GM20000 (cell line): ENCODE data around the gene PLEKHG4B.

Experiments used
- DNase-seq: peaks from one replicate; pipeline ENCODE4 v3.0.0; 2012; ENCODE audit warnings: low spot score
- CTCF ChIP-seq: IDR thresholded peaks from 2 replicates; pipeline ENCODE4 v1.5.1; 2012; ENCODE audit warnings: mild to moderate bottlenecking, control low read depth; ENCODE audit errors: extremely low read depth, missing control alignments

PLEKHG4B gene

GRCh38 chr5:167982-168660 is 76.2 kb downstream of the PLEKHG4B start:
- TF ChIP-seq CTCF: no peak
- no peak for DNase-seq

- no peak for TF ChIP-seq CTCF
- no peak for DNase-seq
Measured at GRCh38 chr5:169071-169727, 77.2 kb downstream of the PLEKHG4B start.

- DNase-seq: no peak
- TF ChIP-seq CTCF: no peak
Measured at GRCh38 chr5:169728-170094, 77.7 kb downstream of the PLEKHG4B start.

- DNase-seq: no peak
- TF ChIP-seq CTCF: no peak
Measured at GRCh38 chr5:170971-171800, 79.2 kb downstream of the PLEKHG4B start.

GRCh38 chr5:171801-172331 is 79.9 kb downstream of the PLEKHG4B start:
- no peak for DNase-seq
- TF ChIP-seq CTCF: no peak

- no peak for TF ChIP-seq CTCF
- no peak for DNase-seq
Measured at GRCh38 chr5:172421-172820, 80.5 kb downstream of the PLEKHG4B start.

- no peak for DNase-seq
Measured at GRCh38 chr5:172841-173251, 80.9 kb downstream of the PLEKHG4B start.

More at GRCh38 chr5:172841-173251, 80.9 kb downstream of the PLEKHG4B start:
- TF ChIP-seq CTCF: no peak
